Measurements from ENCODE around the gene DLG2.
"Not testable (repeated sequence)": the region's sequence is repeated elsewhere in the genome, so short reads cannot be mapped to it uniquely, and the experiment has no call there.

DLG2 gene

DNA sequence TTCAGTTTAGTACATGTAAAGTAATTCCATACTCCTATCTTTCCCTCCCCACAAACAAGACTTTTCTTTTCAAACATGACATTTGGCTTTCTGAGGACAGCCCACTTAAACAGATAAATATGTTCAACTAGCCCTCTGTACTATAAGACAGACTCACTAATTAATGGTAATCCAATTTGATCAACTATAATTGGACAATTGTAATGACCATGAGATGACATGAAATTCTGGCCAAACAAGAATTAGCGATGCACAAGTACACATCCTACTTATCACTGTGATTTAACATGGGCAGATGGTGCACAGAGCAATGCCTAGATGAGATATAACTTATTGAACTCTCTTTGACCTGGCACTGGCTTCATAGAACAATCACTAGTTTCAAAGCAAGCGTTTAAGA lies 1307.3 kb downstream of the DLG2 start:
- Histone ChIP-seq H3K4me1 (ENCODE audit: control extremely low read depth in 1 of 4, control insufficient read depth in 4 of 4, insufficient read depth in 4 of 4, low read length in 3 of 4) (no peaks in the 10 kb centered on the region), H3K36me3 (ENCODE audit: control insufficient read depth in 4 of 4, insufficient read depth in 4 of 4, low read length in 3 of 4) (no peaks in the 10 kb centered on the region), H3K27me3 (replicated peaks in 2 of 5; ENCODE audit: control insufficient read depth in 4 of 5, insufficient read depth in 5 of 5, low read length in 4 of 5) (no peaks in the 10 kb centered on the region), H3K4me3 (ENCODE audit: control insufficient read depth in 1 of 7, extremely low read depth in 1 of 7, insufficient read depth in 4 of 7, low read depth in 2 of 7, low read length in 6 of 7) (no peak overlapping the region), H3K27ac (ENCODE audit: insufficient read depth in 1 of 2, low read depth in 1 of 2, low read length in 2 of 2, poor library complexity in 1 of 2, severe bottlenecking in 2 of 2) (no peak overlapping the region), H3K9me3 (ENCODE audit: control extremely low read depth in 1 of 5, control insufficient read depth in 4 of 5, insufficient read depth in 2 of 5, low read depth in 1 of 5, low read length in 4 of 5) (no peaks in the 10 kb centered on the region)
- DNase-seq: no peak
- no CpG with 5 or more reads among the region's 2 CpGs for WGBS (ENCODE audit: insufficient coverage)
- CTCF ChIA-PET: no interaction called here
- POLR2A ChIA-PET: no interaction called here

DNA sequence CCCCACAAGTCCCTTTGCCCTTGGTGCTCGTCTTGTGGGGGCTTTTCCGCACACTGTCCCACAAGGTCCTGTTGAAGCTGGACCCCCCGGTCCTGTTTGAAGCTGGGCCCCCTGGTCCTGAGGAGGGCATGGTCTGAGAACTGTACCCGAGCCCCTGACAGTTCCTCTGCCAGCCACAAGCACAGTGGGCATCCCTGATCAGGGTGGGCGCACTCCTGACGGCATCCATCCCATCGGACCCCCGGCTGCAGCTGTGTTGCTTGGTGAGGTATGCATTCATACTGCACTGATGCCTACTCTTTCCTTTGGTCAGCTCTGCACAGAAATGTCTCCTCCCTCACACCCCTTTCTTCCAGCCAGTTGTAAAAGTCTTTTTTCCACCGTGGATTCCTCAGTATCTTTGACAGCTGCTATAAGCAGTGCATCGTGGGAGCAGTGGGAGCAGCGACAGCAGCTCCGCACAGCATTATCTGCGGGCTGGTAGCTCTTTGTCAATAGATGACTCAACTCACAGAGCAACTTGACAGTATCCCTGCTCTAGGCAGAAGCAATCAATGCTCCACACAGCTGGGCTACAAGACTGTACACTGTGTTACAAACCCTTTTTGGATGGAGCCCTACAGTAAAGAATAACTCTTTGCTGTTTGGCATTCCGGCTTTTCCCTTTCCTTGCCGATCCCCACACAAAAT lies 1310.1 kb downstream of the DLG2 start:
- no peak overlapping the region for H3K27ac ChIP-seq (ENCODE audit: insufficient read depth in 1 of 2, low read depth in 1 of 2, low read length in 2 of 2, poor library complexity in 1 of 2, severe bottlenecking in 2 of 2)
- ChIA-PET POLR2A (no interaction called here), CTCF (no interaction called here)
- 85% methylated on average over 10 of the region's 15 CpGs for WGBS (ENCODE audit: insufficient coverage)
- H3K36me3 ChIP-seq (ENCODE audit: control insufficient read depth in 4 of 4, insufficient read depth in 4 of 4, low read length in 3 of 4): no peaks in the 10 kb centered on the region
- DNase-seq: no peak
- no peaks in the 10 kb centered on the region for H3K4me1 ChIP-seq (ENCODE audit: control extremely low read depth in 1 of 4, control insufficient read depth in 4 of 4, insufficient read depth in 4 of 4, low read length in 3 of 4)
- no peaks in the 10 kb centered on the region for H3K27me3 ChIP-seq (replicated peaks in 2 of 5; ENCODE audit: control insufficient read depth in 4 of 5, insufficient read depth in 5 of 5, low read length in 4 of 5)
- no peaks in the 10 kb centered on the region for H3K9me3 ChIP-seq (ENCODE audit: control extremely low read depth in 1 of 5, control insufficient read depth in 4 of 5, insufficient read depth in 2 of 5, low read depth in 1 of 5, low read length in 4 of 5)
- H3K4me3 ChIP-seq (ENCODE audit: control insufficient read depth in 1 of 7, extremely low read depth in 1 of 7, insufficient read depth in 4 of 7, low read depth in 2 of 7, low read length in 6 of 7): no peak overlapping the region

DNA sequence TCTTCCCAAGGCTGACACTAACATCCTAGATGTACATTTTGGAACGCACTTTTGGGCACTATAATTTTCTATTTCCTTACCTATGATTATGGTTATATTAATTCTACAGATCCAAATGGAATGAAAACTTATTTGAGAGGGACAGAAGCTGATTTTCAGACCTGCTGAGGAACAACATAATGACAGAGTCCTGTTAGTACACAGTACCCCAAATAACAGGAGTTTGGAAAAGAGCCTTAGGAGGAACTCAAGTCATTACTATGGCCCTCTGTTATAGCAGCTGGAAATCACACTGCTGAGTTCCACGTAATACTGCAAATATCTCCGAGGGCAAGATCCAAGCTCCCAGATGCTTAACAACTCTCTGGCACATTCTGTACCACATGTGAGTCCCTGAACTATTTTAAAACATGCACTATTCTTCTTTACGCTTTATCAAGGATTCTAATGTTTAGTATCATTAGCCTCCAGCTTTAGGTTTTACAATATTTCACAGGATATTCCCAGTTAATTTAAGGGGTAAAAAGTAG lies 1313.2 kb downstream of the DLG2 start:
- CTCF ChIA-PET: no interaction called here
- WGBS (ENCODE audit: insufficient coverage): 79% methylated on average over 2 of the region's 4 CpGs
- no peak for DNase-seq

DNA sequence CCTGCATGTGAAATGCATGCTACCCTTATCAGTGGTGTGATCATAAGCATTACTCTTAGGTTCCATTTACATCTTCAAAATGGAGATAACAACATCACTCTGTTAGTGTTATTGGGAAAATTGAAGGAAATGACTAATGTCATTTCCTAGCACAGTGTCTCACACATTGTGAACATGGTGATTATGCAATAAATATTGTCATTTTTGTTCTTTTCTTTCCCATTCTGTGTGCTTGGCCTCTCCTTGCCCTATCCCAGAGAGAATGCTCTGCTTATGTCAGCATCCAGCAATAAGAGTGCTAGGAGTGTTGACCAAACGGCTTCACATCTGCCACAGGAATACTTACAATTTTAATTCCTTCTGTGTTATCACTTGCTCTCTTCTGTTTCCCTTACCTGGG lies 1316.9 kb downstream of the DLG2 start:
- no CpG with 5 or more reads among the region's 1 CpG for WGBS (ENCODE audit: insufficient coverage)
- Histone ChIP-seq H3K27me3 (replicated peaks in 2 of 5; ENCODE audit: control insufficient read depth in 4 of 5, insufficient read depth in 5 of 5, low read length in 4 of 5) (no peaks in the 10 kb centered on the region), H3K4me3 (ENCODE audit: control insufficient read depth in 1 of 7, extremely low read depth in 1 of 7, insufficient read depth in 4 of 7, low read depth in 2 of 7, low read length in 6 of 7) (no peak overlapping the region), H3K27ac (ENCODE audit: insufficient read depth in 1 of 2, low read depth in 1 of 2, low read length in 2 of 2, poor library complexity in 1 of 2, severe bottlenecking in 2 of 2) (no peak overlapping the region), H3K9me3 (ENCODE audit: control extremely low read depth in 1 of 5, control insufficient read depth in 4 of 5, insufficient read depth in 2 of 5, low read depth in 1 of 5, low read length in 4 of 5) (no peaks in the 10 kb centered on the region), H3K36me3 (ENCODE audit: control insufficient read depth in 4 of 4, insufficient read depth in 4 of 4, low read length in 3 of 4) (no peaks in the 10 kb centered on the region), H3K4me1 (ENCODE audit: control extremely low read depth in 1 of 4, control insufficient read depth in 4 of 4, insufficient read depth in 4 of 4, low read length in 3 of 4) (no peaks in the 10 kb centered on the region)
- ChIA-PET POLR2A (no interaction called here), CTCF (no interaction called here)
- no peak for DNase-seq

More for the DNA sequence above, 1313.2 kb downstream of the DLG2 start:
- H3K27ac ChIP-seq (ENCODE audit: insufficient read depth in 1 of 2, low read depth in 1 of 2, low read length in 2 of 2, poor library complexity in 1 of 2, severe bottlenecking in 2 of 2): no peak overlapping the region
- H3K4me1 ChIP-seq (ENCODE audit: control extremely low read depth in 1 of 4, control insufficient read depth in 4 of 4, insufficient read depth in 4 of 4, low read length in 3 of 4): no peaks in the 10 kb centered on the region
- no peaks in the 10 kb centered on the region for H3K27me3 ChIP-seq (replicated peaks in 2 of 5; ENCODE audit: control insufficient read depth in 4 of 5, insufficient read depth in 5 of 5, low read length in 4 of 5)
- no peaks in the 10 kb centered on the region for H3K9me3 ChIP-seq (ENCODE audit: control extremely low read depth in 1 of 5, control insufficient read depth in 4 of 5, insufficient read depth in 2 of 5, low read depth in 1 of 5, low read length in 4 of 5)
- no peaks in the 10 kb centered on the region for H3K36me3 ChIP-seq (ENCODE audit: control insufficient read depth in 4 of 4, insufficient read depth in 4 of 4, low read length in 3 of 4)
- POLR2A ChIA-PET: no interaction called here
- H3K4me3 ChIP-seq (ENCODE audit: control insufficient read depth in 1 of 7, extremely low read depth in 1 of 7, insufficient read depth in 4 of 7, low read depth in 2 of 7, low read length in 6 of 7): no peak overlapping the region

DNA sequence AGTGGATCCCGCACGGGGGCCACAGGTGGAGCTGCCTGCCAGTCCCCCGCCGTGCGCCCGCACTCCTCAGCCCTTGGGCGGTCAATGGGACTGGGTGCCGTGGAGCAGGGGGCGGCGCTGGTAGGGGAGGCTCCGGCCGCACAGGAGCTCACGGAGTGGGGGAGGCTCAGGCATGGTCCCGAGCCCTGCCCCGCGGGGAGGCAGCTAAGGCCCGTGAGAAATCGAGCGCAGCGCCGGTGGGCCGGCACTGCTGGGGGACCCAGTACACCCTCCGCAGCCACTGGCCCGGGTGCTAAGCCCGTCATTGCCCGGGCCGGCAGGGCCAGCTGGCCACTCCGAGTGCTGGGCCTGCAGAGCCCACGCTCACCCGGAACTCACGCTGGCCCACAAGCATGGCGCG lies 1318.7 kb downstream of the DLG2 start:
- H3K27ac ChIP-seq (ENCODE audit: insufficient read depth in 1 of 2, low read depth in 1 of 2, low read length in 2 of 2, poor library complexity in 1 of 2, severe bottlenecking in 2 of 2); H3K27me3 ChIP-seq (replicated peaks in 2 of 5; ENCODE audit: control insufficient read depth in 4 of 5, insufficient read depth in 5 of 5, low read length in 4 of 5); POLR2A ChIA-PET; DNase-seq; H3K4me3 ChIP-seq (ENCODE audit: control insufficient read depth in 1 of 7, extremely low read depth in 1 of 7, insufficient read depth in 4 of 7, low read depth in 2 of 7, low read length in 6 of 7); H3K9me3 ChIP-seq (ENCODE audit: control extremely low read depth in 1 of 5, control insufficient read depth in 4 of 5, insufficient read depth in 2 of 5, low read depth in 1 of 5, low read length in 4 of 5); H3K4me1 ChIP-seq (ENCODE audit: control extremely low read depth in 1 of 4, control insufficient read depth in 4 of 4, insufficient read depth in 4 of 4, low read length in 3 of 4); CTCF ChIA-PET; H3K36me3 ChIP-seq (ENCODE audit: control insufficient read depth in 4 of 4, insufficient read depth in 4 of 4, low read length in 3 of 4): not testable (repeated sequence)
- WGBS (ENCODE audit: insufficient coverage): 96% methylated on average over 30 of the region's 33 CpGs

DNA sequence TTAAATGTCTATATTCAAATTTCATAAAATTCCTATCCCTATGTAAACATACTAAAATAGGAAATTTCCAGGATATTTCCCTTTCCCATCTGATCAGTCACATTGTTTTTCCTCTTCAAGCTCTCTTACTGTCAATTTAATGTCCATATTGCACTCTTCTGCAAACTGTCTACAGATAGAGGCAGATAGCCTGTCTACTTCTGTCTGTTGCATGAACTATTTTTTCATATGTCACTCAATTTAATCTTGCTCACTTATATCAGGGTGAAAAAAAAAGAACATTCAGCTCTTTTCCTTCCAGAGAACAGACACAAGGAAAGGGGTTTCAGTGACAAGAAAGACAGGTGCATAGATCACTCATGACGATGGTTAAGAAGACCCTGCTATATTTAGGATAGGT lies 1327.1 kb downstream of the DLG2 start:
- DNase-seq: no peak
- Histone ChIP-seq H3K36me3 (ENCODE audit: control insufficient read depth in 4 of 4, insufficient read depth in 4 of 4, low read length in 3 of 4) (no peaks in the 10 kb centered on the region), H3K27ac (ENCODE audit: insufficient read depth in 1 of 2, low read depth in 1 of 2, low read length in 2 of 2, poor library complexity in 1 of 2, severe bottlenecking in 2 of 2) (no peak overlapping the region), H3K4me3 (ENCODE audit: control insufficient read depth in 1 of 7, extremely low read depth in 1 of 7, insufficient read depth in 4 of 7, low read depth in 2 of 7, low read length in 6 of 7) (no peak overlapping the region), H3K27me3 (replicated peaks in 2 of 5; ENCODE audit: control insufficient read depth in 4 of 5, insufficient read depth in 5 of 5, low read length in 4 of 5) (no peaks in the 10 kb centered on the region), H3K9me3 (ENCODE audit: control extremely low read depth in 1 of 5, control insufficient read depth in 4 of 5, insufficient read depth in 2 of 5, low read depth in 1 of 5, low read length in 4 of 5) (no peaks in the 10 kb centered on the region), H3K4me1 (ENCODE audit: control extremely low read depth in 1 of 4, control insufficient read depth in 4 of 4, insufficient read depth in 4 of 4, low read length in 3 of 4) (no peaks in the 10 kb centered on the region)
- no CpG with 5 or more reads among the region's 1 CpG for WGBS (ENCODE audit: insufficient coverage)
- ChIA-PET CTCF (no interaction called here), POLR2A (no interaction called here)

DNA sequence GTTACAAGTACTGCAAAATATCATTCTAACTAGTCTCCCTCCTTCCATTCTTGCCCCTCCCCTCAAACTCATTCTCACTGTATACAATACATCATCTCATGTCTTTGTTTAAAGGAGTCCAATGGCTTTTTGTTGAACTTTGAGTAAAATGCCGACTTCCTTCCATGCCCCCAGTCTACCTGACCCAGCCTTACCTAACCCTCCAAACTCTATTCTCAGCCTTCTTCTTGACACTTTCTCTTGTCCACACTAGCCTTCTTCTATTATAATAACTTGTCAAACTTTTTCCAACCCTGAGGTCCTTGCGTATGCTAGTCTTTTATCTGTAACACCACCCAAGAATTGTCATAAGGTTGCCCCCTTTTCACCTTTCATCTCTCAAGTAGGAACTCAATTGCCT lies 1329.6 kb downstream of the DLG2 start:
- WGBS (ENCODE audit: insufficient coverage): 83% methylated on average over 2 of the region's 2 CpGs
- Histone ChIP-seq H3K9me3 (ENCODE audit: control extremely low read depth in 1 of 5, control insufficient read depth in 4 of 5, insufficient read depth in 2 of 5, low read depth in 1 of 5, low read length in 4 of 5) (no peaks in the 10 kb centered on the region), H3K4me3 (ENCODE audit: control insufficient read depth in 1 of 7, extremely low read depth in 1 of 7, insufficient read depth in 4 of 7, low read depth in 2 of 7, low read length in 6 of 7) (no peak overlapping the region), H3K27me3 (replicated peaks in 2 of 5; ENCODE audit: control insufficient read depth in 4 of 5, insufficient read depth in 5 of 5, low read length in 4 of 5) (no peaks in the 10 kb centered on the region), H3K36me3 (ENCODE audit: control insufficient read depth in 4 of 4, insufficient read depth in 4 of 4, low read length in 3 of 4) (no peaks in the 10 kb centered on the region), H3K4me1 (ENCODE audit: control extremely low read depth in 1 of 4, control insufficient read depth in 4 of 4, insufficient read depth in 4 of 4, low read length in 3 of 4) (no peaks in the 10 kb centered on the region), H3K27ac (ENCODE audit: insufficient read depth in 1 of 2, low read depth in 1 of 2, low read length in 2 of 2, poor library complexity in 1 of 2, severe bottlenecking in 2 of 2) (no peak overlapping the region)
- POLR2A ChIA-PET: no interaction called here
- DNase-seq: no peak
- CTCF ChIA-PET: no interaction called here

Data from common myeloid progenitor, CD34-positive (primary cell).